ENCODE results near the gene RAP1A.

Gene RAP1A

DNA sequence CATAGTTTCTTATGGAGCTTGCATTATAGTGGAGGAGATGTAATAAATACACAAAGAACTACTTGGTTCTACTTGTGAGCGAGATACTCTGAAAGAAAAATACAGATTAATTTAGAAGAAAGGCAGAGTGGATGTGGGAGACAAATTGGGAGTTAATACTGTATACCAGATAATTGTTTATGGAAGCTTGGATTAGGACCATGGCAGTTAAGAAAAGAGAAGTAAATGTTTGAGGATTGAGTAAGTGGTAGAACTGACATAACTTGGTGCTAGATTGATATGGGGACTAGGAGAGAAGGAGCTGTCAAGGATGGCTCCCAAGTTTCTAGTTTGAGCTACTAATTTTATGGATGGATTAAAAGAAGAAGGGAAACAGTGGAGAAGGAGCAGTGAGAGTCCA, 72.3 kb downstream of the RAP1A start:
- H3K27ac Mint-ChIP-seq (ENCODE audit: low read depth) = peak overlapping the region; percentile 36
- no peak overlapping the region for H3K4me3 Mint-ChIP-seq
- no peaks in the 10 kb centered on the region for H3K9me3 Mint-ChIP-seq
- ATAC-seq (replicated peaks; ENCODE audit: extremely low read depth, poor library complexity, severe bottlenecking) = no peak
- H3K27me3 Mint-ChIP-seq = no peaks in the 10 kb centered on the region
- no peak for DNase-seq (ENCODE audit: low spot score in 2 of 2)
- H3K4me1 Mint-ChIP-seq = peaks cover 77% of the 10 kb centered on the region
- peaks cover 24% of the 10 kb centered on the region for H3K36me3 Mint-ChIP-seq (ENCODE audit: insufficient read depth)

DNA sequence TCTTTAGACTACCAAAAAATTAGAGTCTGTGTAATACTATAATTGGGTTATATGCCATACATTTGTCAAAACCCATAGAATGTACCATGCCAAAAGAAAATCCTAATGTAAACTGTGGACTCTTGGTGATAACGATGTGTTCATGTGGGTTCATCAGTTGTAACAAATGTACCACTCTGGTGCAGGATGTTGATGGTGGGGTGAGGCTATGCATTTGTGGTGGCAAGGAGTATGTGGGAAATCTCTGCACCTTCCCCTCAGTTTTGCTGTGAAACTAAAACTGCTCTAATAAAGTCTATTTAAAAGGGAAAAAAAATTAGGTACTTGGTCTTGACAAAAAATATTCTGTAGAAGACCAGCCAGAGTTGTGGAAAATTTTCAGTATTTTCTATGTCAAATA, 76.2 kb downstream of the RAP1A start:
- no peak overlapping the region for H3K4me3 Mint-ChIP-seq
- peaks cover 55% of the 10 kb centered on the region for H3K4me1 Mint-ChIP-seq
- H3K9me3 Mint-ChIP-seq = no peaks in the 10 kb centered on the region
- DNase-seq (ENCODE audit: low spot score in 2 of 2) (no peak), ATAC-seq (replicated peaks; ENCODE audit: extremely low read depth, poor library complexity, severe bottlenecking) (peak; percentile 75)
- H3K36me3 Mint-ChIP-seq (ENCODE audit: insufficient read depth) = peaks cover 56% of the 10 kb centered on the region
- H3K27ac Mint-ChIP-seq (ENCODE audit: low read depth) = peak overlapping the region; percentile 7
- H3K27me3 Mint-ChIP-seq = no peaks in the 10 kb centered on the region

DNA sequence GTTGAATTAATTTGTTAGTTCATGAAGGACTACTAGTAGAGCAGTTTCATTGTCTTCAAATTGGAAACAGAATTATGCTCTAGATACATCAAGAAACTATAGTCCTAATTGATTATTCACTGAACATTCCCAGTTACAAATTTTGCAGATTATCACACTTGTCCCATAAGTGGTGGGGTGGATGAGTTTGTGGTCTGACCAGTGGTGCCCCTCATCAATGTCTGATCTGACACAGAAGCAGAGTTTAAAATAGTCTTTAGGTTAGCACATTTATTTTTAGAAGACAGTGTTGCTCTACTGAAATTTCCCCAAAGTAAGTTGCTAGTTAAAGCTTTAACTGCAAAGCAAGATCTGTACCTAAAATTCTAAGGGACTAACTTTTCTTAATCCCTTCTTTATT, 76.7 kb downstream of the RAP1A start:
- Mint-ChIP-seq H3K27ac (ENCODE audit: low read depth) (peak overlapping the region; percentile 7), H3K4me1 (peaks cover 52% of the 10 kb centered on the region), H3K27me3 (no peaks in the 10 kb centered on the region), H3K4me3 (no peak overlapping the region), H3K9me3 (no peaks in the 10 kb centered on the region), H3K36me3 (ENCODE audit: insufficient read depth) (peaks cover 53% of the 10 kb centered on the region)
- DNase-seq (ENCODE audit: low spot score in 2 of 2) = no peak
- no peak for ATAC-seq (replicated peaks; ENCODE audit: extremely low read depth, poor library complexity, severe bottlenecking)

DNA sequence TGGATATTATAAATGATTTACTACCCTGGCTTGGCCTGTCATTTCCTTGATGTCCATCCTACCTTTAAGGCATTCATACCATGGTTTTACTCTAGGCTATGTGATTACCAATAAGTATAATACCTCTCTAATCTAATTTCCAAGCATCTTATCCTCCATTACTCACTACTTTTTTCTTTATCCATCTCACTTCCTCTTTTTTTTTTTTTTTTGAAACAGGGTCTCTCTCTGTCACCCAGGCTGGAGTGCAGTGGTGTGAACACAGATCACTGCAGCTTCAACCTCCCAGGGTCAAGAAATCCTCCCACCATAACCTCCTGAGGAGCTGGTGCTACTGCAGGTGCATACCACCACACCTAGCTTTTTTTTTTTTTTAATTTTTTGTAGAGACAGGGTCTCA, 79.7 kb downstream of the RAP1A start:
- H3K4me3 Mint-ChIP-seq = no peak overlapping the region
- ATAC-seq (replicated peaks; ENCODE audit: extremely low read depth, poor library complexity, severe bottlenecking) (no peak), DNase-seq (ENCODE audit: low spot score in 2 of 2) (no peak)
- H3K27me3 Mint-ChIP-seq = no peaks in the 10 kb centered on the region
- H3K9me3 Mint-ChIP-seq = no peaks in the 10 kb centered on the region
- H3K27ac Mint-ChIP-seq (ENCODE audit: low read depth) = peak overlapping the region; percentile 78
- peaks cover 26% of the 10 kb centered on the region for H3K4me1 Mint-ChIP-seq
- H3K36me3 Mint-ChIP-seq (ENCODE audit: insufficient read depth) = peaks cover 65% of the 10 kb centered on the region

DNA sequence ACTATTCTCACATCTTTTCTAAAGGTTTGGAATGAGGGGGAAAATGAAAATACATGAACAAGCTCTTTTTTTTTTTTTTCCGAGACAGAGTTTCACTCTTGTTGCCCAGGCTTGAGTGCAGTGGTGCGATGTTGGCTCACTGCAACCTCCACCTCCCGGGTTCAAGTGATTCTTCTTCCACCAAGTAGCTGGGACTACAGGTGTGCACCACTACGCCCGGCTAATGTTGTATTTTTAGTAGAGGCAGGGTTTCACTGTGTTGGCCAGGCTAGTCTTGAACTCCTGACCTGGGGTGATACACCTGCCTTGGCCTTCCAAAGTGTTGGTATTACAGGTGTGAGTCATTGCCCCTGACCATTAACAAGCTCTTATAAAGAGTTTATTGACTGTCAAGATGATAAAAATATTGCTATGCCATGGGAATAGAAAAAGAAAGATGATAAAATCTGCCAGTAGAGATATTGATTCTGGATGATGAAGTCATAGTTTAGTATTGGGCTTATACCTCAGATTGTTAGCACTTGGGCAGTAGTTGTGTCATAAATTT, 83.0 kb downstream of the RAP1A start:
- Mint-ChIP-seq H3K27ac (ENCODE audit: low read depth) (no peak overlapping the region), H3K9me3 (no peaks in the 10 kb centered on the region), H3K36me3 (ENCODE audit: insufficient read depth) (peaks cover 58% of the 10 kb centered on the region)

DNA sequence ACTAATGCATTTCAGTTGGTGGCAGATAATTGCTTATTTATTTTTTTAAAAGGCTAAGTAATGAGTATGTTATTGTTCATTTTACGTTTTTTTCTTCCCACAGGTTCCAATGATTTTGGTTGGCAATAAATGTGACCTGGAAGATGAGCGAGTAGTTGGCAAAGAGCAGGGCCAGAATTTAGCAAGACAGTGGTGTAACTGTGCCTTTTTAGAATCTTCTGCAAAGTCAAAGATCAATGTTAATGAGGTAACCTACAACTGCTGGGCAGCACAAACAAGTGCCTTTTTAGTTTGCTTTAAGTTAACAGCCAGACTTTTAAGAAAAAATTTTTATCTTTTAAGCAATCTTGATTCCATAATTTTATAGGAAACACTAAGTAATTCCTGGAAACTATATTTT, 84.7 kb downstream of the RAP1A start:
- Mint-ChIP-seq H3K9me3 (no peaks in the 10 kb centered on the region), H3K4me1 (peaks cover 6% of the 10 kb centered on the region), H3K27me3 (no peaks in the 10 kb centered on the region), H3K36me3 (ENCODE audit: insufficient read depth) (peaks cover 63% of the 10 kb centered on the region), H3K27ac (ENCODE audit: low read depth) (peak overlapping the region; percentile 47), H3K4me3 (no peak overlapping the region)
- DNase-seq (ENCODE audit: low spot score in 2 of 2) (no peak), ATAC-seq (replicated peaks; ENCODE audit: extremely low read depth, poor library complexity, severe bottlenecking) (no peak)

More for the DNA sequence above, 83.0 kb downstream of the RAP1A start:
- no peak for DNase-seq (ENCODE audit: low spot score in 2 of 2)
- Mint-ChIP-seq H3K27me3 (no peaks in the 10 kb centered on the region), H3K4me1 (peaks cover 11% of the 10 kb centered on the region), H3K4me3 (no peak overlapping the region)
- no peak for ATAC-seq (replicated peaks; ENCODE audit: extremely low read depth, poor library complexity, severe bottlenecking)

DNA sequence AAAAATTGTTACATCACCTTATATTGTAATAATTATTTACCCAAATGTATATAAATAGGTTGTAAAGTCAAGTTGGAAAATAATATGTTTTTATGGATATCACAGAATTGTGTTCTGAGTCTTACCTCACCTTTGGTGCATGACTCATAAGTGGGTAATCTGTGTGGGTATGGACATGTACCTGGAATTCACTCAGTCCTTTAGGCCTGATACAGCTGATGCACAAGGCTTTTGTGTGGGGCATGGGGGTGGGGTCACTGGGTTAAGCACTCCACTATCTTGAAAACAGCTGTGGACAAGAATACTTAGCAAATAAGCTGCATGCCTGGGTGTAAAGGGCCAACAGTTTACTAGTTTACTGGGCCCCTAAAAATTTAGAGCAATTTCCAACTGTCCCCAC, 85.2 kb downstream of the RAP1A start:
- no peaks in the 10 kb centered on the region for H3K27me3 Mint-ChIP-seq
- ATAC-seq (replicated peaks; ENCODE audit: extremely low read depth, poor library complexity, severe bottlenecking) (no peak), DNase-seq (ENCODE audit: low spot score in 2 of 2) (no peak)
- peaks cover 9% of the 10 kb centered on the region for H3K4me1 Mint-ChIP-seq
- H3K4me3 Mint-ChIP-seq = no peak overlapping the region
- no peaks in the 10 kb centered on the region for H3K9me3 Mint-ChIP-seq
- H3K36me3 Mint-ChIP-seq (ENCODE audit: insufficient read depth) = peaks cover 63% of the 10 kb centered on the region
- H3K27ac Mint-ChIP-seq (ENCODE audit: low read depth) = no peak overlapping the region

DNA sequence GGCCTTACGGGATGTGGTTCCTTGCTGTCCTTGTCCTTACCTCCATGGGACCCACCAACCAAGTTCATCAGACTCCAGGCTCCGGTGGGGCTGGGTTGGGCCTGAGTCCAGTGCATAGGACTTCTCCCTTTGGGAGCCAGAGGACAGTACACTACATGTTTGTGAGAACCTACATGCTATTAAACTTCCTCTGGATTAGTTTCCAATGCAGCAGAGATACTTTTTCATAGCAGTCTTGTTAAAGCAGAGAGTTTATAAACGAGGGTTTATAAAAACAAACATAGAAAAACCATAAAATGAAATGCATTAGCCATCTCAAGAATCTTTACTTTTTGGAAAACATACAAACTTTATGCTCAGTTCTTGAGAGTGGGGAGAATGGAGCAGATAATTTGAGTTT, 86.3 kb downstream of the RAP1A start:
- DNase-seq (ENCODE audit: low spot score in 2 of 2) (no peak), ATAC-seq (replicated peaks; ENCODE audit: extremely low read depth, poor library complexity, severe bottlenecking) (no peak)
- Mint-ChIP-seq H3K27me3 (no peaks in the 10 kb centered on the region), H3K9me3 (no peaks in the 10 kb centered on the region), H3K27ac (ENCODE audit: low read depth) (peak overlapping the region; percentile 35), H3K4me1 (peaks cover 7% of the 10 kb centered on the region), H3K4me3 (no peak overlapping the region), H3K36me3 (ENCODE audit: insufficient read depth) (peaks cover 58% of the 10 kb centered on the region)

DNA sequence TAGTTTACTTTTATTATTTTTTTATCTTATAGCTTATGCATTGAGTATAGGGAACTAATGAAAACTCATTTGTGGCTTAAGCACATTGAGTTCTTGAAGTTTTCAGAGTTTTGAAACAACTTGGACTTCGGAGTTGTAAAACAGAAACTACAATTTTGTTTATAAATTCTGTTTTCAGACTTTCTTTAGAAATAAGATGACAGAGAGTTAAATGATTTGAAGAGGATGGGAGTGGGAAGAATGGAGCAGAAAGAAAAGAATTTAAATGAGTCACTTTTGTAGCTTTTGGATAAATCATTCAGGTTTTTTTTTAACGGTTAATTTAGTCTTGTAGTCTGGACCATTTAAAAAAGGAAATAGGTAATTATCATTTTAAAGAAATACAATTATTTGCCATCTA, 87.3 kb downstream of the RAP1A start:
- Mint-ChIP-seq H3K27ac (ENCODE audit: low read depth) (peak overlapping the region; percentile 84), H3K4me1 (peaks cover 7% of the 10 kb centered on the region), H3K9me3 (no peaks in the 10 kb centered on the region), H3K36me3 (ENCODE audit: insufficient read depth) (peaks cover 58% of the 10 kb centered on the region), H3K27me3 (no peaks in the 10 kb centered on the region), H3K4me3 (no peak overlapping the region)
- DNase-seq (ENCODE audit: low spot score in 2 of 2) (no peak), ATAC-seq (replicated peaks; ENCODE audit: extremely low read depth, poor library complexity, severe bottlenecking) (no peak)

DNA sequence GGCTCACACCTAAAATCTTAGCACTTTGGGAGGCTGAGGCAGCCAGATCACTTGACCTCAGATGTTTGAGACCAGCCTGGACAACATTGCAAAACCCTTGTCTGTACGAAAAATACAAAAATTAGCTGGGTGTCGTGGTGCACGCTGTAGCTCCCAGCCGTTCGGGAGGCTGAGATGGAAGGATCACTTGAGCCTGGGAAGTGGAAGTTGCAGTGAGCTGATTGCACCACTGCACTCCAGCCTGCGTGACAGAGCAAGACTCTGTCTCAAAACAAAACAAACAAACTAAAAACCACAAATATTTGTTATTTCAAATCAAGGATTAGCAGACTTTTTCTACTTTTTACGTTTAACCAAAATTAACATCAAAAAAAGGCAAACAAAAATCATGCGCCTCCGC, 88.3 kb downstream of the RAP1A start:
- Mint-ChIP-seq H3K27ac (ENCODE audit: low read depth) (peak overlapping the region; percentile 84), H3K4me1 (peaks cover 7% of the 10 kb centered on the region), H3K9me3 (no peaks in the 10 kb centered on the region), H3K27me3 (no peaks in the 10 kb centered on the region), H3K4me3 (no peak overlapping the region), H3K36me3 (ENCODE audit: insufficient read depth) (peaks cover 52% of the 10 kb centered on the region)
- DNase-seq (ENCODE audit: low spot score in 2 of 2) (no peak), ATAC-seq (replicated peaks; ENCODE audit: extremely low read depth, poor library complexity, severe bottlenecking) (no peak)

DNA sequence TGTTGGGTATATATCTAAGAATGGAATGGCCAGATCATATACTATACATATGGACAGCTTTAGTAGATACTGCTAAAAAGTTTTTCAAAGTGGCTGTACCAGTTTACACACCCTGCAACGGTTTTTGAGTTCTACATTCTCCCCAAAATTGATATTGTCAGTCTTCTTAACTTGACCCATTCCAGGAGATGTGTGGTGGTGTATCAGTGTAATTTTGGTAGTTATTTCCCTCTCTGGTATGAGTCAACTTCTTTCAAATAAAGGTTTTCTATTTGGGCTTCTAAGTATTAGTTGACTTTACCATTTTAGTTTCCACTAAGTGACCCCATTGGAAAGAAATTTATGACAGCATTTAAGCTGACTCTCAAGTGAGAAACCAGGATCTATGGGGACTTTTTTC, 90.4 kb downstream of the RAP1A start:
- Mint-ChIP-seq H3K27ac (ENCODE audit: low read depth) (peak overlapping the region; percentile 62), H3K4me3 (no peak overlapping the region), H3K9me3 (no peaks in the 10 kb centered on the region), H3K4me1 (peaks cover 7% of the 10 kb centered on the region), H3K27me3 (no peaks in the 10 kb centered on the region), H3K36me3 (ENCODE audit: insufficient read depth) (peaks cover 41% of the 10 kb centered on the region)
- no peak for ATAC-seq (replicated peaks; ENCODE audit: extremely low read depth, poor library complexity, severe bottlenecking)
- DNase-seq (ENCODE audit: low spot score in 2 of 2) = no peak

DNA sequence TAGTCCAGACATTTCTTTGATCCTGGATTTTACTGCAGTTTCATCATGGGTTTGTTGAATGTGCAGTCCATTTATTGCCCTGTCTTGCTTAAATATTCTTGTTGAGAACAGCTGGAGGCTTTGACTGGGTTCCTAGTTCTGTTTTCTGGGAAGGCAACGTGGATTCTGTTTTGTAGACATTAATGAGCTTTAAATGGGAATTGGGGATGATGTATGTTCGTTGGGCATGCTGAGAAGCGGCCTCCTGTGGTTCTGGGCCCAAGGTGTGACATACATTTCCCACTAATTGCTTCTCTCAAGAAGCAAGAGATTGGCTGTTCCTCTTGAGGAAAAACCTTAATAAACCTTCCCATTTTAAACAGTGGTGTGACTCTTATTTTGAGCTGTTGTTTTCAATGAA, 96.7 kb downstream of the RAP1A start:
- H3K36me3 Mint-ChIP-seq (ENCODE audit: insufficient read depth) = peaks cover 11% of the 10 kb centered on the region
- H3K27ac Mint-ChIP-seq (ENCODE audit: low read depth) = no peak overlapping the region
- H3K4me3 Mint-ChIP-seq = no peak overlapping the region
- H3K4me1 Mint-ChIP-seq = peaks cover 7% of the 10 kb centered on the region
- no peaks in the 10 kb centered on the region for H3K27me3 Mint-ChIP-seq
- no peak for DNase-seq (ENCODE audit: low spot score in 2 of 2)
- H3K9me3 Mint-ChIP-seq = no peaks in the 10 kb centered on the region
- ATAC-seq (replicated peaks; ENCODE audit: extremely low read depth, poor library complexity, severe bottlenecking) = no peak

DNA sequence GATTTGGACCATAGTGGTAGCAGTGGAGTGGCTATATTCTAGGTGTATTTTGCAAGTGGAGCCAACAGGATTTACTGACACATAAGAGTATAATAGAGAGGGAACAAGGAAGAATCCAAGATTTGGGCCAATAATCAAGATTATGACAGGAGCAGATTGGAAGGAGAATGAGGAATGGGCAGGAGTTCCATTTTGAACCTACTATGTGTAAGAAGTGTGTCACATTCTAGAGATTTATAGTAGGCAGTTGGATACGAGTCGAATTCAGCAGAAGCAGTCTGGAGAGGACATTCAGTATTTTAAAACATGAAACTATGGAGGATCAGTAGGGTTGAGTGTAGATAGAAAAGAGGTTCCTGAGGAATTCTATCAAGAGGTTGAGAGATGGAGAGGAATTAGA, 97.9 kb downstream of the RAP1A start:
- Mint-ChIP-seq H3K4me3 (no peak overlapping the region), H3K9me3 (no peaks in the 10 kb centered on the region), H3K36me3 (ENCODE audit: insufficient read depth) (peaks cover 11% of the 10 kb centered on the region), H3K4me1 (peaks cover 7% of the 10 kb centered on the region), H3K27ac (ENCODE audit: low read depth) (no peak overlapping the region), H3K27me3 (no peaks in the 10 kb centered on the region)
- no peak for DNase-seq (ENCODE audit: low spot score in 2 of 2)
- ATAC-seq (replicated peaks; ENCODE audit: extremely low read depth, poor library complexity, severe bottlenecking) = no peak

DNA sequence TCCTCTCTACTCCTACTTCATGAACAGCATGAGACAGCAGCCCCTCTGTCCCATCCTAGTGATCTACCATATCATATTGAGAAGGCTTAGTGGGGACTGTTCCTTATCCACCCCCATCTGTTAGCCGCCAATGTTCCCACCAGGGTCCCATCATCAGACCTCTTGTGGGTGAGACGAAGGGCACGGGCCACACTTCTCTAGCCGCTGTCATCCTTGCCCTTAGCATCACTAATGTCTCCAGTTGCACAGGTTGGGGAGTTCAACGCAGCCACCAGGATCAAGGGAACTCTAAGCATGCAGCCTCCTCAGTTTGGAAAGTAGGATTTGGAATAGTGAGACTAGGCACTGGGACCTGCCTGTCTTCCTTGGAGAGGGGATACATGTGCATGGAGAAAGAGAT, 99.5 kb downstream of the RAP1A start:
- no peak overlapping the region for H3K27ac Mint-ChIP-seq (ENCODE audit: low read depth)
- DNase-seq (ENCODE audit: low spot score in 2 of 2) = no peak
- H3K4me1 Mint-ChIP-seq = peaks cover 20% of the 10 kb centered on the region
- no peak overlapping the region for H3K4me3 Mint-ChIP-seq
- no peaks in the 10 kb centered on the region for H3K9me3 Mint-ChIP-seq
- H3K27me3 Mint-ChIP-seq = no peaks in the 10 kb centered on the region
- H3K36me3 Mint-ChIP-seq (ENCODE audit: insufficient read depth) = peaks cover 8% of the 10 kb centered on the region
- no peak for ATAC-seq (replicated peaks; ENCODE audit: extremely low read depth, poor library complexity, severe bottlenecking)
